Chondrocyte (in vitro differentiated cells): ENCODE data around the gene LRATD1. TPM values are rescaled to one million over a fixed set of nuclear protein-coding genes. Genes with fewer than 3 reads are reported as not detected.
A peak's percentile ranks its signal among the peaks of the same experiment; 100 is the strongest.

Experiments used
- DNase-seq: peaks from one replicate; pipeline ENCODE4 v3.0.0; 2021; ENCODE audit warnings: mixed read lengths, low spot score
- H3K27ac Mint-ChIP-seq: one replicate; pipeline ENCODE4 v1.8.0; 2021; ENCODE audit warnings: mild to moderate bottlenecking, moderate library complexity, mixed read lengths; ENCODE audit not compliant: unreplicated experiment
- H3K27me3 Mint-ChIP-seq: 2 replicates; pipeline ENCODE4 v1.8.0; 2021; ENCODE audit warnings: low read depth, mixed read lengths
- H3K36me3 Mint-ChIP-seq: 2 replicates; pipeline ENCODE4 v1.8.0; 2021; ENCODE audit warnings: low read depth, mixed read lengths
- H3K4me1 Mint-ChIP-seq: 2 replicates; pipeline ENCODE4 v1.8.0; 2021; ENCODE audit warnings: low read depth, mild to moderate bottlenecking, mixed read lengths
- H3K4me3 Mint-ChIP-seq: one replicate; pipeline ENCODE4 v1.8.0; 2021; ENCODE audit warnings: mild to moderate bottlenecking, moderate library complexity, mixed read lengths; ENCODE audit not compliant: unreplicated experiment
- H3K9me3 Mint-ChIP-seq: 2 replicates; pipeline ENCODE4 v1.8.0; 2021; ENCODE audit warnings: low read depth, mixed read lengths
- CTCF ChIP-seq: fragments of 200-600 bp; sonication (generic); IDR thresholded peaks from 2 replicates; pipeline ENCODE4 v1.5.0; 2021; ENCODE audit warnings: antibody characterized with exemption, mild to moderate bottlenecking, moderate library complexity
- long read RNA-seq: library from polyadenylated mRNA; stranded (forward); transcript quantifications from one replicate; pipeline ENCODE4 v2.0.0, GENCODE V29; 2021
- total RNA-seq: library from RNA; stranded (reverse); gene quantifications from 3 replicates; pipeline ENCODE4 v1.2.1, GENCODE V29; 2021

The LRATD1 gene, protein sequence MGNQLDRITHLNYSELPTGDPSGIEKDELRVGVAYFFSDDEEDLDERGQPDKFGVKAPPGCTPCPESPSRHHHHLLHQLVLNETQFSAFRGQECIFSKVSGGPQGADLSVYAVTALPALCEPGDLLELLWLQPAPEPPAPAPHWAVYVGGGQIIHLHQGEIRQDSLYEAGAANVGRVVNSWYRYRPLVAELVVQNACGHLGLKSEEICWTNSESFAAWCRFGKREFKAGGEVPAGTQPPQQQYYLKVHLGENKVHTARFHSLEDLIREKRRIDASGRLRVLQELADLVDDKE
- not detected in 3 replicates for total RNA-seq
- long read RNA-seq = 0 reads

DNA sequence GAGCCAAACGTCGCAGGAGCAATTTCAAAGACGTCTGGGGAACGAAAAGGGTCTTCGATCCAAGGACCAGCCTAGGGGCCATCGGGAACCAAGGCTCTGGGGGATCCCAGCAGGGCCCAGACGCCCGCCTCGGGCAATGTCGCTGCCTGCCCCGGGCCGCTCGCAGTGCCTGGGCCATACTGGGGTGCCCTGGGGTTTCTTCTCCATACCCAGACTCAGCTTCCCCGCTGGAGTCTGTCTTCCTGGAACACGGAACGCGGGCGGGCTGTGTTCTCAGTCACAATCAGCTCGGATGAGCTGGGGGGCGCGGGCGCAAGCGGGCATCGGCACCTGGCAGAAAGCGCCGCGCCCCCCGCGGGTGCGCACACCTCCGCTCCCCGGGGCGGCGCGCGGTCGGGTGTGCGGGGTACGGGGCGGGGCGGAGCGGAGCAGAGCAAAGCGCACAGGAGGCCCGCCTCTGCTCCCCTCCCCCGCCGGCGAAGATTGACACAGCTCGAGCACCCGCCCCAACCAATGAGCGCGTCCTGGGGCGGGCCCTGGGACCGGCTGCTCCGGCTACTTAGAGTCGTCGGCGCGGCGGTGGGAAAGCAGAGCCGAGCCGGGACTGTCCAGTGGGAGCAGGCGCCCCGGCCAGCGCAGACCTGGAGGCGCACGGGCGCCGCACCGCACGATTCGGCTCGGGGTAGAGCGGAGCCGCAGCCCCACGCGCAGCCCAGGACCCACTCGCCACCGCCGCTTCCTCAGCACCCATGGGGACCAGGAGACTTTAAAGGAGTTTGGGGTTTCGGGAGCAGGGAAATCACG, at the start of gene LRATD1:
Gene LRATD1, plus strand, starts transcription at position 585 of the 804 bp plus-strand sequence. CDS start 1,263 bp downstream, outside the sequence.
- peaks cover 19% of the 10 kb centered on the region for H3K4me1 Mint-ChIP-seq
- DNase-seq = no peak
- H3K27ac Mint-ChIP-seq = no peak within 1 kb of the TSS
- peaks cover 73% of the 10 kb centered on the region for H3K27me3 Mint-ChIP-seq
- H3K9me3 Mint-ChIP-seq = no peaks in the 10 kb centered on the region
- peak within 1 kb of the TSS; percentile 59 for H3K4me3 Mint-ChIP-seq
- no peak for TF ChIP-seq CTCF
- no peaks in the 10 kb centered on the region for H3K36me3 Mint-ChIP-seq

DNA sequence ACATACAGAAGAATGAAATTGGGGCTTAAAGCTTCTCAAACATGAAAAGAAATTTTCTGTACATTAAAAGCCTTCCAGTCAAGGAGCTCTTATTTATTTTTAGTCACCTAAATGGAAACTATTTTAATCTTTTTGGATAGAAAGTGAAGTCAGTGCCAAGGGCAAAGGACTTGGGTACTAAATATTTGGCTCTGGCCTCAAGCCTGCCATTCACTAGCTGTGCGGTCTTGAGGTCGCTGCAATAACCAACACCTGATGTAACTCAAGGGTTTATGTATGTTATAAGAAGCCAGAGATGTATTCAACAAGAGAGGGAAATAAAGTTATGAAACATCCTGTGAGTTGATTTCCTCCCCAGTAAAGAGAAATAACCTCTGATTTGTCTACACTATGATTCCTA, 49.5 kb upstream of the LRATD1 start:
- H3K36me3 Mint-ChIP-seq = no peaks in the 10 kb centered on the region
- H3K27me3 Mint-ChIP-seq = peaks cover 4% of the 10 kb centered on the region
- no peak overlapping the region for H3K27ac Mint-ChIP-seq
- H3K4me1 Mint-ChIP-seq = no peaks in the 10 kb centered on the region
- no peak overlapping the region for H3K4me3 Mint-ChIP-seq
- no peaks in the 10 kb centered on the region for H3K9me3 Mint-ChIP-seq
- TF ChIP-seq CTCF = no peak
- no peak for DNase-seq

DNA sequence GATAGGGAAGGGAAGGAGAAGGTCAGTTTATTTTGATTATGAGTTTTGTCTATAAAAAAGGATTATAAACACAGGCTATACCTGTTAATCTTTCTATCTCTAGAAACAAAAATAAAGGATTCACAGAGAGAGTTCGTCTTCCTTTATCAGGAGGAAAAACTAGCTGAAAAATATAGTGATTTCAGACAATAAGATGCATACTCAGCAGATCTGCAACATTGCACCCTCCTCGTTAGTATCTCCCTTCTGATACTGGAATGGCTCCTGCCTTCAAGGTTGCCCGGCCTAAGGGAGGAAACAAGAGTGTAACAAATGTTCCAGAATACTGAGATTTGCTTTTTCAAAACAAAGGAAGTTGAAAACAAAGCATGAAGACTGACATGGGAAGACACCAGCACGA, 48.7 kb upstream of the LRATD1 start:
- Mint-ChIP-seq H3K9me3 (no peaks in the 10 kb centered on the region), H3K4me3 (no peak overlapping the region), H3K36me3 (no peaks in the 10 kb centered on the region), H3K27ac (no peak overlapping the region), H3K27me3 (peaks cover 6% of the 10 kb centered on the region), H3K4me1 (no peaks in the 10 kb centered on the region)
- no peak for DNase-seq
- TF ChIP-seq CTCF = no peak

DNA sequence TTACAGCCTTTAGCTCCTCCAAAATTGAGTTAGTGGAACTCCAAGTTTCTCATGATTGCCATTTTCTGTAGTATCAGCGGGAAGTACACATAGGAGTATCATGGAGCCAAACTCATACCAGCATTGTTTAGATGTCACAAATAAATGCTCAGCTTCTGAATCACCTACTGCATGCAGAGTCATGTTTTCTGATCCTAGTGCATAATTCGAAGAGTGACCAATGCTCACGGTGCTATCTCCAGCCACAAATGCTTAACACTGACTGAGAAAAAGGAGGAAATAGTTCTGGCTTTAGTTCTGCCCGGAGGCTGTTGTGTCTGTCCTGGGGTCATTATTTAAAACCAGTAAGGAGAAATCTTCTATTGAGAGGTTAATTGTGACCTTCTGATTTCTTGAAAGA, 45.4 kb upstream of the LRATD1 start:
- DNase-seq = no peak
- H3K4me1 Mint-ChIP-seq = no peaks in the 10 kb centered on the region
- TF ChIP-seq CTCF = no peak
- no peak overlapping the region for H3K4me3 Mint-ChIP-seq
- no peaks in the 10 kb centered on the region for H3K36me3 Mint-ChIP-seq
- H3K27me3 Mint-ChIP-seq = peaks cover 5% of the 10 kb centered on the region
- no peak overlapping the region for H3K27ac Mint-ChIP-seq
- H3K9me3 Mint-ChIP-seq = no peaks in the 10 kb centered on the region

- H3K4me3 Mint-ChIP-seq = no peak overlapping the region
- no peaks in the 10 kb centered on the region for H3K36me3 Mint-ChIP-seq
- no peaks in the 10 kb centered on the region for H3K4me1 Mint-ChIP-seq
- DNase-seq = no peak
- TF ChIP-seq CTCF = no peak
- peaks cover 2% of the 10 kb centered on the region for H3K27me3 Mint-ChIP-seq
- no peak overlapping the region for H3K27ac Mint-ChIP-seq
- H3K9me3 Mint-ChIP-seq = peaks cover 5% of the 10 kb centered on the region
Observed at GRCh38 chr2:14601156-14601770, 31.3 kb upstream of the LRATD1 start.
